Measurements from ENCODE around the gene UBE2C.
A peak's percentile ranks its signal among the peaks of the same experiment; 100 is the strongest.

UBE2C gene

DNA sequence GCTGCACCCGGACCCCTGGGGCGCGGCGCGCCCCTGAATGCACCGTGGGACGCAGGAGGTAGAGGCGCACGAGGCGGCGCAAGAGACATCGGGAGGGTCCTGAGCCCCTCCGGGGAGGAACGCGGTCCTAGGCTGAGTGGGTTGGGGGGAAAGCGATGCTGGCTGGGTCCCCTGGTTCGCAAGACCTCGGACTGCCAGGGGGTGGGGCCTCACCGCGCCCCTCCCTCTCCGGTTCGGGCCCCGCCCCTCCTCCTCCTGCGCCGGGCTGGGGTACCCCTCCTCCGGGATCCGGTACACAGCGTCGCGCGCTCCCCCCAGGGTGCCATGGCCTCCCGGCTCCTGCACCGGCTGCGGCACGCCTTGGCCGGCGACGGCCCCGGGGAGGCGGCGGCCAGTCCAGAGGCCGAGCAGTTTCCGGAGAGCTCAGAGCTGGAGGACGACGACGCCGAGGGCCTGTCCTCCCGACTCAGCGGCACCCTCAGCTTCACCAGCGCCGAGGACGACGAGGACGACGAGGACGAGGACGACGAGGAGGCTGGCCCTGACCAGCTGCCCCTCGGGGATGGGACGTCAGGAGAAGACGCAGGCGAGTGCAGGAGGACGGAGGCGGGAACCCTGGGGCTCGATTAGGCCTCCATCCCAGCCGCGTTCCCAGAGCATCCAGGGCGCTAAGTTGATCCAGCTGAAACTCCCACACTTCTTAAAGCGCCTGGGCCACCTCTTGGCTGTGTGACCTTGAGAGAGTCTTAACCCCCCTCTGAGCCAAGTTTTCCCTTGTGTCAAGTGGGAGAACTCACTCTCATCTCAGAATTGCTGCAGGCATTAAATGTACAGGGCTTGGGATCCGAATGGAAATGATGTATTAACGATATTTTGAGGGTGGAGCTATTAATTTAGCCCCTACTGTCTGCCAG is 21.7 kb downstream of the UBE2C start:
- peak; percentile 86 for DNase-seq

GRCh38 chr20:45834797-45835161 is 22.3 kb downstream of the UBE2C start:
- no peak for DNase-seq

DNA sequence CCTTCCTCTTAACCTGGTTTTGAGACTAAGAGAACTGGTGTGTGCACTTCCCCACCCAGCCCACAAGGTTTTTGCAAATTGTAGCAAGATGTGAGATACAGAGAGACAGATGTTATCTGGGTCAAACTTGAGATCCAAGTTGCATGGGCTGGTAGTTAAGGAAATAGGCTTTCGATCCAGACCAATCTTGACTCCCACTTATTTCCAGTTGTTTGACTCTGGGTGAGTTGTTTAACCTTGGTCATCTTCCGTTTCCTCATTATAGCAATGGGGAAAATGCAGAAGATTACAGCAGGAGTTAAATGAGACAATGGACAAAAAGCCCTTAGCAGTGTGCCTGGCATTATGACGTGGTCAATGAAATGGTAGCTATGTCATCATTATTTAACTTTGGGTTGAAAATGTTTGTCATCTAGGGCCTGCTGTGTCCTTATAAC is 22.9 kb downstream of the UBE2C start:
- no peak for DNase-seq

- no peak for DNase-seq
These were observed 23.4 kb downstream of the UBE2C start for GRCh38 chr20:45835825-45836224.

- DNase-seq: no peak
These were observed 24.4 kb downstream of the UBE2C start for GRCh38 chr20:45836841-45837240.

- DNase-seq: no peak
These were observed 28.3 kb downstream of the UBE2C start for GRCh38 chr20:45840700-45841198.

GRCh38 chr20:45841407-45842129 is 29.1 kb downstream of the UBE2C start:
- no peak for DNase-seq

GRCh38 chr20:45842169-45842812 is 29.8 kb downstream of the UBE2C start:
- no peak for DNase-seq

DNA sequence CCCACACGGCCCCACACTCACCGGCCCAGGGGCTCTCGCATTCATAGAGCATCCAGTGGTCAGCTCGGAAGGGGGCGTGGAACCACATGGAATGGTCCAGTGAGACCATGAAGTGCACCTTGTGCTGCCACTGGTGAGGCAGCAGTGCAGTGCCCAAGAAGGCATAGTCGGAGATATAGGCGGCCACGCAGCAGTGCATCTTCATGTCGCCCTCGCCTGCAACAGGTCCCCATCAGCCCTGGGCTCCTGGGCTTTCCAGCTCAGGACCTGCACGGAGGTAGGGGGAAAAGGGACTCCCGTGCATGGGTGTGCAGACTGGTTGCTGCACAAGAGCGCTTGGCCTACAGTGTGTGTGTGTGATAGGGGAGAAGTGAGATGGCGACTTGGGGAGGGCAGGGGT is 31.1 kb downstream of the UBE2C start:
- no peak for DNase-seq

DNA sequence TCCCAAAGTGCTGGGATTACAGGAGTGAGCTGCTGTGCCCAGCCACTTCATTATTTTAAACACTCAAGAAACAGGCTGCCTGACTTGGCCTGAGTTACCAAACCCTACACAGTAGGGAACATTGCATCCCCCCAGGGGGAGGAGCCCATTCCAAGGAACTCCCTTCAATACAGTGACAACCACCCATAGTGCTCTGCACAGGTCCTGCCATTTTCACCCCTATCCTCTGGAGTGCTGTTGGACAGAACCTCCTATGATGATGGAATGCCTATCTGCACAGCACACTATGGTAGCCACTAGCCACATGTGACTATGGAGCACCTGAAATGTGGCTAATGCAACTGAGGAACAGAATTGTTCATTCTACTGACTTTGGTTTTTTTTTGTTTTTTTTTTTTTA is 33.0 kb downstream of the UBE2C start:
- no peak for DNase-seq

DNA sequence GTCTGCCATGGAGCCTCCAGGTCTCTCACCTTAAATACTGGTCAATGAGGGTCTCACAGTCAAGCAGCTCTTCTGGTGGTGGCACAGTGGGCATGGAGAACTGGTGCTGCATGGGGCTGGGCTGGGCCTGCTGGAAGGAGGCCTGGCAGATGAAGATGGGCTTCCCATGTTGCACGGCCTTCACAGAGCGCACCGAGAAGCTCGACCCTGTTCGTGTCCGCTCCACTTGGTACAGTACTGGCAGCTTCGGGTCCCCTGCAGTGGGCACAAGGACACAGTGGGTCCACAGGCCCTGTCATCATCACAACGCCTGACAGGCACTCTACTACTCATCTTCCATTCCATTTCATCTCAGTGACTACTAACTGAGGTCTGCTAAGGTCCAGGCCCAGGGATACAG is 36.0 kb downstream of the UBE2C start:
- no peak for DNase-seq

- no peak for DNase-seq
These were observed 36.6 kb downstream of the UBE2C start for GRCh38 chr20:45848969-45849582.

DNA sequence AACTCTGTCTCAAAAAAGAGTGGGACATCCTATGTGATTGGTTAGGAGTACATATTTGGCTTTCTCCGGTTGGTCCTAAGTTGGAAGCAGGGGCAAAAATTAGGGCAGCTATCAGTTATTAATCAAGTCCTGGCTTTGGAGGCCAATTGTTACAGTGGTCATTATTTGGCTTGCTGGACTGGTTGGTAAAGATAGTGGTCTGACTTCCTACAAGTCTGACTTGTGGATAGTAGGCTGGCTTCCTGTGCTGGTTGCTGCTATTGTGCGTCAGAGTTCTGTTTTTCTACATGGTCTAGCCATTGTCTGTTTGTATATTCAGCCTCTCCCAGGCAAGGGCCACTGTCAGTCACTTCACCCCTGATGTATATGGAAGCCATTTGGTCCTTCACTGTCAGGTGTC is 37.8 kb downstream of the UBE2C start:
- DNase-seq: no peak

- DNase-seq: no peak
These were observed 38.5 kb downstream of the UBE2C start for GRCh38 chr20:45850926-45851325.

GRCh38 chr20:45851501-45851900 is 39.1 kb downstream of the UBE2C start:
- DNase-seq: no peak

DNA sequence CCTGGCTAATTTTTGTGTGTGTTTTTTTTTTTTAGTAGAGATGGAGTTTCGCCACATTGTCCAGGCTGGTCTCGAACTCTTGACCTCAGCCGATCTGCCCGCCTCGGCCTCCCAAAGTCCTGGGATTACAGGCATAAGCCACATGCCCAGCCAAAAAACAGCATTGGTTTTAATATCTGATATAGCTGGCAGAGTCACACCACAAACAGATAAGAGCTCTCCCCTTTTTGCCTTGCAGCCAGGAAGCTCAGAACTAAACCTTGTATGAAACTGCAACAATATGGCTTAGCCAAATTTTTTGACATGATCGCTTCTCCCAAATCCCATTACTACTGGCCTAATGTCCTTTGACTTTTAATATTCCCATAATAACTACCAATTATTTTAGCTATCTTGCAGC is 39.9 kb downstream of the UBE2C start:
- no peak for DNase-seq

- no peak for DNase-seq
These were observed 41.0 kb downstream of the UBE2C start for GRCh38 chr20:45853484-45853883.

DNA sequence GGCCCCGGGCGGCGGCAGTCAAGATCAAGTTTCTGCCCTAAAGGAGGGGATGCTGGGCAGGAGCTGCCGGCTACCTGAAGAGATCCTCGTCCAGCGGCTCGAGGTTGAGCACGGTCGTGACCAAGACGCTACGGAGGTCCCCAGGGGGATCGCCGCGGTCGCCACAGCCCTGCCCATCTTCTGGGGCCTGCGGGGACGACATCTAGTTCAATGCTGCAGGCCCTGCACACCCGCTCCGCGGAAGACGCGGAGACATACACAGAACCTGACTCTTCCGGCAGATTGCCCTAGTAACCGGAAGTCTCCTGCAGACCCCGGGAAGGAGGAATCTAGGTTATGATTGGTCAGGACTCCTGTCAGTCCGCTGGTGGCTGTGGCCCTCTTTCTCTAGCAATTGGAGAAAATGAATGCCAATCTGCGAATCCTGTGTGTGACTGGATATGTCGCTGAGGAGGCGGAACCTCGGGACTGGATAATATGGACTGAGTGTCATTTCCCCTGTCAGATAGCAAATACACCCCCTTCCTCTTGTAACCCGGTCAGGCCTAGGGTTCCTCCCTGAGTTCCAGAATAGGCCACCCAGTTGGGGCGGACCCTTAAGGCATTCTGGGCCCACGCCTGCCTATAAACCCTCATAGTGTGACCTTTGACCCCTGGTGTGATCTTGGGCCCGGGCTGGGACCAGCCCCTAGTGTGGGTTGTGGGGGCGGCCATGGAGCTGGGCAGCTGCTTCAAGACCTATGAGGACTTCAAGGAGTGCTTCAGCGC is 44.9 kb downstream of the UBE2C start, which contains the start of the genes ACOT8 and ZSWIM3:
TSS of gene ACOT8 (minus strand) at position 279 of the 768 bp plus-strand sequence. CDS start at position 202, 77 bp downstream.
TSS of gene ZSWIM3 (plus strand) at position 501 of the 768 bp plus-strand sequence. CDS start at position 713, 212 bp downstream.
- peak; percentile 99 for DNase-seq

- no peak for DNase-seq
These were observed 45.4 kb downstream of the UBE2C start for GRCh38 chr20:45857882-45858216.

GRCh38 chr20:45859916-45860315 is 47.5 kb downstream of the UBE2C start:
- no peak for DNase-seq

GRCh38 chr20:45860560-45861220 is 48.2 kb downstream of the UBE2C start:
- no peak for DNase-seq

Measured in islet precursor cell (in vitro differentiated cells).